Stimulated activated CD8-positive, alpha-beta memory T cell treated with anti-CD3 and anti-CD28 coated beads, Interleukin-12 subunit alpha, Interleukin-12 subunit beta, amount 100 ng/mL, for 24 hours (primary cell): Measurements from ENCODE around the gene PRKAR2B.

Experiments
- DNase-seq: peaks from one replicate; pipeline ENCODE4 v3.0.0-alpha.2; 2020; ENCODE audit errors: extremely low read depth

The PRKAR2B gene

DNA sequence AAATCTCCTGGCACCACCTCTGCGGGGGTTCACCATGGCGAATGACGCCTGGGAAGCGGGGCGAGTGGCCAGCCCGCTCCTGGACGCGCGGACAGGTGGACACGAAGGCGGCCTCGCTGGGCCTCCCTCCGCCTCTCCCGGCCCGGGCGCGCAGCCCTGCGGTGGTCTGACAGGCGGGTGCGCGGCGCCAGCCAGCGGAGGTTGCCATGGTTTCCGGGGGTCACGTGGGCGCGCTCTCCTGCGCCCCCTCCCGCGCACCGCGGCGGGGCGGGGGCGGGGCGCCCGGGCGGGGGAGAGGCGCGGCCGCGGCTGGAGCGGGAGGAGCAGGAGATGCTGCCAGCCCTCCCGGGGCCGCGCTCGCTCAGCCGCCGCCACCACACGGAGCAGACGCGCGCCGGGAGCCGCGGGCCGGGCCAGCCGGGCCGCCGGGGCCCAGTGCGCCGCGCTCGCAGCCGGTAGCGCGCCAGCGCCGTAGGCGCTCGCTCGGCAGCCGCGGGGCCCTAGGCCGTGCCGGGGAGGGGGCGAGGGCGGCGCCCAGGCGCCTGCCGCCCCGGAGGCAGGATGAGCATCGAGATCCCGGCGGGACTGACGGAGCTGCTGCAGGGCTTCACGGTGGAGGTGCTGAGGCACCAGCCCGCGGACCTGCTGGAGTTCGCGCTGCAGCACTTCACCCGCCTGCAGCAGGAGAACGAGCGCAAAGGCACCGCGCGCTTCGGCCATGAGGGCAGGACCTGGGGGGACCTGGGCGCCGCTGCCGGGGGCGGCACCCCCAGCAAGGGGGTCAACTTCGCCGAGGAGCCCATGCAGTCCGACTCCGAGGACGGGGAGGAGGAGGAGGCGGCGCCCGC, at the start of gene PRKAR2B:
Gene PRKAR2B (plus strand): TSS at position 359 of the 848 bp plus-strand sequence. CDS start 203 bp downstream, at position 562.
- peak; percentile 28 for DNase-seq

GRCh38 chr7:106994833-106995232, 49.7 kb upstream of the PRKAR2B start:
- DNase-seq: no peak

- DNase-seq: no peak
Measured at GRCh38 chr7:106997487-106998271, 46.8 kb upstream of the PRKAR2B start.

GRCh38 chr7:106999023-106999422, 45.5 kb upstream of the PRKAR2B start:
- no peak for DNase-seq

- DNase-seq: no peak
Measured at GRCh38 chr7:107001490-107001889, 43.0 kb upstream of the PRKAR2B start.

- DNase-seq: no peak
Measured at GRCh38 chr7:107002126-107002525, 42.4 kb upstream of the PRKAR2B start.

DNA sequence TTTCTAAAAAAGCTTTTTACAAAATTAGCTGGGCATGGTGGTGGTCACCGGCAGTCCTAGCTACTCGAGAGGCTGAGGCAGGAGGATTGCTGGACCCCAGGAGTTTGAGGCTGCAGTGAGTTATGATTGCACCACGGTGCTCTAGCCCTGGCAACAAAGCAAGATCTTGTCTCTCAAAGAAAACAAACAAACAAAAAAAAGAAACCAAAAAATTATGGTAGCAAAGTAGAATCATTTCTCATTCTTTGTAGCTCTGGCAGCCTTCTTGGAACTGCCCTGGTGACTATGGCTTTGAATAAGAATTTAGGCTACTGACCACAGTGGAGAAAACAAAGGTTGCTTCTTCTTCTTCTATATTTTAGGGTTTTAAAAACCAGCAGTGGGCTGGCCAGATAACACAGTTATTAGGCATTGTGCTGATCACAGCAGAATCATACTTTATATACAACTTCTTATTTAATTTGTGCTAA, 41.9 kb upstream of the PRKAR2B start:
- DNase-seq: no peak

GRCh38 chr7:107007007-107007891, 37.3 kb upstream of the PRKAR2B start:
- no peak for DNase-seq

- no peak for DNase-seq
Measured at GRCh38 chr7:107007892-107008287, 36.6 kb upstream of the PRKAR2B start.

- no peak for DNase-seq
Measured at GRCh38 chr7:107009846-107010203, 34.7 kb upstream of the PRKAR2B start.

GRCh38 chr7:107012691-107013090, 31.8 kb upstream of the PRKAR2B start:
- no peak for DNase-seq

- DNase-seq: no peak
Measured at GRCh38 chr7:107014387-107015023, 30.0 kb upstream of the PRKAR2B start.

GRCh38 chr7:107016312-107016711, 28.2 kb upstream of the PRKAR2B start:
- no peak for DNase-seq

- DNase-seq: no peak
Measured at GRCh38 chr7:107017965-107018719, 26.4 kb upstream of the PRKAR2B start.

GRCh38 chr7:107020400-107020799, 24.1 kb upstream of the PRKAR2B start:
- no peak for DNase-seq

DNA sequence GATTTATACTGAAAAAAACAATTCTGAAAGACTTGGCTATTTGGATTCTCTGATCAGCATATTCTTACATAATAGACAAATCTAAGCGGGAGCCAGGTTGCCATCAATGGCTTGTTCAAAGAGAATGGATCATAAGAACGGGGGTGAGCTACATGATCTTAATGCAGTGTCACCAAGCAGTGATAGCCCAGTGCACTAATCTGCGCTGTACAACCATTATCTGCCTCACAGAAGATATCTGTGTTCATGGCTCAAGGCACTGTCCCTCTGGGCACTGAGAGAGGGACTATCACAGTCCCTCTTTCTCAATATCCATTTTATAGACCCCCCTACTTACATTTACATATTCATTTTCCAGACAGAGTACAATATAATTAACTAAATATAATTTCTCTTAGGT, 22.9 kb upstream of the PRKAR2B start:
- DNase-seq: no peak

GRCh38 chr7:107023522-107024151, 20.9 kb upstream of the PRKAR2B start:
- DNase-seq: no peak

- no peak for DNase-seq
Measured at GRCh38 chr7:107024906-107025305, 19.6 kb upstream of the PRKAR2B start.

DNA sequence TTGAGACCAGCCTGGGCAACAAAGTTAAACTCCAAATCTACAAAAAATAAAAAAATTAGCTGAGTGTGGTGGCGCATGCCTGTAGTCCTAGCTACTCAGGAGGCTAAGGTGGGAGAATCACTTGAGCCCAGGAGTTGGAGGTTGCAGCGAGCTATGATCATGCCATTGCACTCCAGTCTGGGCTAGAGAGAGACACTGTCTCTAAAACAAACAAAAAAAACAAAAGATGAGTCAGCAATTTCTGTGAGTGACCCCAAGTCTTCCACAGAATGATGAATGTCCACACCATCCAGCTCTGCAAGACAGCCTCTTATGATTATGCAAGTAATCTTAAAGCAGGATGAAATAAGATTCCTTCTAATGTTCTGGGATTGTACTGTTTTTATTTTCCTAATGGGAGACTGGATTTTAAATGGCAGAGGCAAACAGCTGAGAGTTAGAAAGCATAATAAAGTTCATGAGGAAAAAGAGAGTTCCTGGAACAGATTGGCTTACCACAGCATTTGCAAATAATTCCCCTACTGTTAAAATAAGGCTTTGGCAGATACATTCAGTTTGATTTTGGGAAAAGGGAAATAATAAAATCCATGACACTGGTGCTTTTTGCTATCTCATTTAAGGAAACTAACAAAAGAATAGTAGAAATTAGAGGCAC, 18.9 kb upstream of the PRKAR2B start:
- no peak for DNase-seq

GRCh38 chr7:107026166-107026565, 18.3 kb upstream of the PRKAR2B start:
- DNase-seq: no peak
